Measurements from ENCODE around the gene TP53I11. TPM values are rescaled to one million over a fixed set of nuclear protein-coding genes. Genes with fewer than 3 reads are reported as not detected.

The TP53I11 gene
- total RNA-seq, 4 donors from 2014 or later, result 21.7 to 34.0 (median 30.9) TPM

DNA sequence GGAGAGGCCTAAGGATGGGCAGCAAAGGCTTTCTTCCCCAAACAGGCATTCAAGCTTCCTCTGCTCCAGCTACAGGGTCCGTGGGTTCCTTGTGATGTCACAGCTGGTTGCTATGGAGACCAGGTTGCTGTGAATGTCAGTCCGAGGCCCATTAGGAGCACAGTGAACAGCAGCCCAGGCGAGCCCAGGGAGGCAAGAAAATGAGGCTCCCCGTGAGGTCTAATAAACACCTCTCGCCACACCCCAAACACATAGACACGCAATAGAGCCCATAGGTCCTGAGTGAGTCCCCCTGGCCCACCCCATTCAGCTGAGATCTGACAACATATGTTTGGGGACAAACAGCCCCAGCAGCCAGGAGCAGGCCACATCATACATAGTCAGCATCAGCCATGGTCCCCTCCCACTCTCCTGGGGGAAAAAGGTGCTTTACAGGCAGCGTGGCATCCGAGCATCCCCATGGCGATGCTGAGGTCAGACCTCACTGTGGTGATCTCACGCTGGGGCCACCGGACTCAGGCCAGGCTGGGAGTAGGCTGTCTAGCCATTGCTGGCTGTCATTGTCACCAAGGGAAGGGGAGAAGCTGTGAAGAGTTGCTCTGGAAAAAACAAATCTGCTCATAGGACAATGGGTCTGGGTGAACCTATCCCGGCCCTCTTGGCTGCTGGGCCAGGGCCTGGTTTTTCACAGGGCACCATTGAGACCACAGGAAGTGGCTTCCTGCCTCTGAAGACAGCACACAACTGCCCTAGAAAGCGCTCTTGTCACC, 23.1 kb upstream of the TP53I11 start:
- Histone ChIP-seq H3K27me3 (no peaks in the 10 kb centered on the region), H3K27ac (no peak overlapping the region), H3K36me3 (no peaks in the 10 kb centered on the region), H3K9me3 (no peaks in the 10 kb centered on the region), H3K4me3 (replicated peaks in 1 of 3) (no peak overlapping the region), H3K4me1 (peaks cover under 1 to 6% of the 10 kb centered on the region in 2 donors)
- no peak for TF ChIP-seq POLR2A (IDR thresholded peaks at IDR 0.05)
- TF ChIP-seq, protein P1, sequence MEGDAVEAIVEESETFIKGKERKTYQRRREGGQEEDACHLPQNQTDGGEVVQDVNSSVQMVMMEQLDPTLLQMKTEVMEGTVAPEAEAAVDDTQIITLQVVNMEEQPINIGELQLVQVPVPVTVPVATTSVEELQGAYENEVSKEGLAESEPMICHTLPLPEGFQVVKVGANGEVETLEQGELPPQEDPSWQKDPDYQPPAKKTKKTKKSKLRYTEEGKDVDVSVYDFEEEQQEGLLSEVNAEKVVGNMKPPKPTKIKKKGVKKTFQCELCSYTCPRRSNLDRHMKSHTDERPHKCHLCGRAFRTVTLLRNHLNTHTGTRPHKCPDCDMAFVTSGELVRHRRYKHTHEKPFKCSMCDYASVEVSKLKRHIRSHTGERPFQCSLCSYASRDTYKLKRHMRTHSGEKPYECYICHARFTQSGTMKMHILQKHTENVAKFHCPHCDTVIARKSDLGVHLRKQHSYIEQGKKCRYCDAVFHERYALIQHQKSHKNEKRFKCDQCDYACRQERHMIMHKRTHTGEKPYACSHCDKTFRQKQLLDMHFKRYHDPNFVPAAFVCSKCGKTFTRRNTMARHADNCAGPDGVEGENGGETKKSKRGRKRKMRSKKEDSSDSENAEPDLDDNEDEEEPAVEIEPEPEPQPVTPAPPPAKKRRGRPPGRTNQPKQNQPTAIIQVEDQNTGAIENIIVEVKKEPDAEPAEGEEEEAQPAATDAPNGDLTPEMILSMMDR (IDR thresholded peaks at IDR 0.05), result no peak
- 84 to 91% methylated on average over 10 of the region's 13 CpGs for WGBS, 2 donors
- intact Hi-C loops (cut with DNase I), result no loop called here
- DNase-seq, result no peak

DNA sequence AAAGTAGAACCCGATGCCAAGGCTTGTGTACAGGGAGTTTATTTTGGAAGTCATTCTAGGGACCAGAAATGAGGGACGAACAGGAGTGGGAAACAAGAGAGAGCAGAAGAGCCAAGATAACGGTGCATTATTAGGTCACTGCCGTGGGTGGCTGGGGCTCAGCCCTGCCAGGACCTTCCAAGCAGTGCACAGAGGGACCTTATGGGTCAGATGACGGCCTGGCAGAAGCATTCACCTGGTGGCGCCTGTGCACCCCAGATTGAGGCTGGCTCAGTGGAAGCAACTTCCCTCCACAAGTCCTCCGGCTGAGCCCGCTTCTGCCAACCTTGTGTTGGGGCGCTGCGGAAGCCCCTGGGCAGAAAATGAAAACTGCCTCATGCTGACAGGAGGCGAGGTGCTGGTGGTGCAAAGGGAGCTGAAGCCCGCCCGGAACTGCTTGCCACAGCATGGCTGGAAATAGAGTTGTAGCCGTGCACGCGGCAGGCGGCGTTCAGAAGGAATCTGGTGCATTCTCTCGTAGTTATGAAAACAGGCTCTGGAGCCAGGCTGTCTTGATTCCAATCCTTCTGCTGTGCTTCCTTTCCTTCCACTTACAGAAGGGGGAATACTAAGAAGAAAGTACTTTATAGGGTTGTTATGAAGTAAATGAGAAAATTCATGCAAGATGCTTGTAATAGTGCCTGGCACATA, 22.2 kb upstream of the TP53I11 start:
- H3K4me3 ChIP-seq (replicated peaks in 1 of 3), result no peak overlapping the region
- no peaks in the 10 kb centered on the region for H3K9me3 ChIP-seq
- DNase-seq, result no peak
- H3K4me1 ChIP-seq, result no peaks in the 10 kb centered on the region
- no peak for TF ChIP-seq POLR2A (IDR thresholded peaks at IDR 0.05)
- TF ChIP-seq, protein P1 (IDR thresholded peaks at IDR 0.05), result no peak
- intact Hi-C loops (cut with DNase I), result no loop called here
- no peaks in the 10 kb centered on the region for H3K36me3 ChIP-seq
- WGBS, 2 donors, result 80 to 81% methylated on average over 18 to 19 of the region's 19 CpGs
- H3K27ac ChIP-seq, result no peak overlapping the region
- H3K27me3 ChIP-seq, result no peaks in the 10 kb centered on the region

DNA sequence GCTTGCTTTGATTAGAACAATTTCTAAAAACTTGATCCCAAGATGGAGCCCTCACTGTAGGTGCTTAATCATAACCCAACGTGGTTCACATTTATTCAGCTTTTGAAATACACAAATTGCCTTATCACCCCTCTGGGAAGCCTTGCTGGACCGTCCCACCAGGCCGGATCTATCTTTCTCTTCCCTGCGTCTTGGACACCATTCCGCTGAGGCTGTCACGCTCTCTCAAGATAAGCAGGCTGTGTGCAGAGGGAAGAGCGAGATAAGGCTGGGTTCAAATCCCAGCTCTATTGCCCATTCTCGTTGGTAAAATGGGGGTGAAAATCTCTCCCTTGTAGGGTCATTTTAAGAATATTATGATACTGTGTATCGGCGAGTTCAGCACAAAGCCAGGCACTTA, 20.5 kb upstream of the TP53I11 start:
- Histone ChIP-seq H3K36me3 (no peaks in the 10 kb centered on the region), H3K9me3 (no peaks in the 10 kb centered on the region), H3K4me3 (replicated peaks in 1 of 3) (no peak overlapping the region), H3K4me1 (no peaks in the 10 kb centered on the region), H3K27ac (no peak overlapping the region), H3K27me3 (no peaks in the 10 kb centered on the region)
- intact Hi-C loops (cut with DNase I), result no loop called here
- TF ChIP-seq, protein P1 (IDR thresholded peaks at IDR 0.05), result no peak
- no peak for TF ChIP-seq POLR2A (IDR thresholded peaks at IDR 0.05)
- 94 to 95% methylated on average over 10 of the region's 10 CpGs for WGBS, 2 donors
- DNase-seq, result no peak

DNA sequence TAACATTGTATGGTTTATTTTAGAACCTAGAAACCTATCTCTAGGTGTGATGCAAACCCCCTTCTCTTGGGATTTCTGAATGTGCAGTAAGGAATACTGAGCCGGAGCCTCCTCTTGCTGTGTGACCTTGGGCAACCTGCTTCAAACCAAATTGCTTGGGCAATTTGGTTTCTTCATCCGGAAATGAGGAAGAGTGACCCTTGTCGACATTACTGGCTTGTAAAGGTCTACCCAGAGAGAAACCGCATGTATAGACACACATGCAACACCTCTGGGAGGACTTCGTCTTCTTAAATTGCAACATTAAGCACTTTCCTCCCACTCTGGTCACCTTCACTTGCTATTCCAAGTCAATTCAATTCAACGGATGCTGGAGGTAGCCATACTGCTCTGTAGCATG, 19.6 kb upstream of the TP53I11 start:
- 93 to 94% methylated on average over 6 of the region's 6 CpGs for WGBS, 2 donors

More for the DNA sequence above, 19.6 kb upstream of the TP53I11 start:
- intact Hi-C loops (cut with DNase I), result no loop called here
- no peak for DNase-seq
- peaks cover 0 to under 1% of the 10 kb centered on the region in 2 donors for H3K4me1 ChIP-seq
- H3K36me3 ChIP-seq, result no peaks in the 10 kb centered on the region
- no peak overlapping the region for H3K4me3 ChIP-seq (replicated peaks in 1 of 3)
- H3K27ac ChIP-seq, result no peak overlapping the region
- TF ChIP-seq POLR2A (IDR thresholded peaks at IDR 0.05), result no peak
- TF ChIP-seq, protein P1 (IDR thresholded peaks at IDR 0.05), result no peak
- H3K9me3 ChIP-seq, result no peaks in the 10 kb centered on the region
- no peaks in the 10 kb centered on the region for H3K27me3 ChIP-seq

All from thyroid gland (tissue), 4 donors.